ENCODE measurements around the gene CABP5.

DNA sequence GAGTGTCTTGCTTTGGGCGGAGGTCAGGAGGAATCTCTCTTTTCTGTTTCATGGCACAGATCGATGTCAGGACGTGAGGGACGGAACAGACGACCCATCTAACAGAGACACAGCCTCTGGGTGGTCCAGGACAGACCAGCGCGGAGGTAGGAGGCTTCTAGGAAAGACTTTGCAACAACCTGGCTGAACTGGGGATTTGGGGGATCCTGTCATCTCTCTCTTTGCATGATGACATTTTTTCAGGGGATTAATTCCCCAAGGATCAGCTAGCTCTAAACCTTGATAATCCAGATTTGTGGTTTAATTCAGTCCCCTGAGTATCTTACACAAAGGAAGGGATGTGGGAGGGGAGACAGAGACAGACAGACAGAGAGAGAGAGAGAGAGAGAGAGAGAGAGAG, 14.4 kb downstream of the CABP5 start:
- TF ChIP-seq, protein P1, sequence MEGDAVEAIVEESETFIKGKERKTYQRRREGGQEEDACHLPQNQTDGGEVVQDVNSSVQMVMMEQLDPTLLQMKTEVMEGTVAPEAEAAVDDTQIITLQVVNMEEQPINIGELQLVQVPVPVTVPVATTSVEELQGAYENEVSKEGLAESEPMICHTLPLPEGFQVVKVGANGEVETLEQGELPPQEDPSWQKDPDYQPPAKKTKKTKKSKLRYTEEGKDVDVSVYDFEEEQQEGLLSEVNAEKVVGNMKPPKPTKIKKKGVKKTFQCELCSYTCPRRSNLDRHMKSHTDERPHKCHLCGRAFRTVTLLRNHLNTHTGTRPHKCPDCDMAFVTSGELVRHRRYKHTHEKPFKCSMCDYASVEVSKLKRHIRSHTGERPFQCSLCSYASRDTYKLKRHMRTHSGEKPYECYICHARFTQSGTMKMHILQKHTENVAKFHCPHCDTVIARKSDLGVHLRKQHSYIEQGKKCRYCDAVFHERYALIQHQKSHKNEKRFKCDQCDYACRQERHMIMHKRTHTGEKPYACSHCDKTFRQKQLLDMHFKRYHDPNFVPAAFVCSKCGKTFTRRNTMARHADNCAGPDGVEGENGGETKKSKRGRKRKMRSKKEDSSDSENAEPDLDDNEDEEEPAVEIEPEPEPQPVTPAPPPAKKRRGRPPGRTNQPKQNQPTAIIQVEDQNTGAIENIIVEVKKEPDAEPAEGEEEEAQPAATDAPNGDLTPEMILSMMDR (optimal IDR thresholded peaks at IDR 0.05 in 1 of 3, IDR thresholded peaks at IDR 0.05 in 1 of 3, conservative IDR thresholded peaks at IDR 0.05 in 1 of 3; ENCODE audit: extremely low read depth in 1 of 3, insufficient read depth in 2 of 3, low read length in 3 of 3): no peak
- TF ChIP-seq EZH2 (IDR thresholded peaks at IDR 0.05; ENCODE audit: low read length): no peak

Measured in keratinocyte (primary cell).